Subcutaneous adipose tissue (tissue), 4 donors: Measurements from ENCODE around the gene MTURN. TPM values are rescaled to one million over a fixed set of nuclear protein-coding genes. Genes with fewer than 3 reads are reported as not detected.

Source experiments
- total RNA-seq, 4 donors: library from RNA; depleted of rRNA; stranded (reverse); fragments of >200 nt; gene quantifications; one replicate each; pipeline ENCODE4 v1.1.0, GENCODE V29; 2016
- TF ChIP-seq, protein P1 (sequence below): fragments of 450-650 bp; IDR thresholded peaks from one replicate; pipeline ENCODE4 v1.5.1; 2016; ENCODE audit warnings: low read depth, mild to moderate bottlenecking, control low read depth, antibody characterized with exemption, moderate library complexity

Gene MTURN
- total RNA-seq, 4 donors from 2014 or later, result 158 to 422 (median 252) TPM

DNA sequence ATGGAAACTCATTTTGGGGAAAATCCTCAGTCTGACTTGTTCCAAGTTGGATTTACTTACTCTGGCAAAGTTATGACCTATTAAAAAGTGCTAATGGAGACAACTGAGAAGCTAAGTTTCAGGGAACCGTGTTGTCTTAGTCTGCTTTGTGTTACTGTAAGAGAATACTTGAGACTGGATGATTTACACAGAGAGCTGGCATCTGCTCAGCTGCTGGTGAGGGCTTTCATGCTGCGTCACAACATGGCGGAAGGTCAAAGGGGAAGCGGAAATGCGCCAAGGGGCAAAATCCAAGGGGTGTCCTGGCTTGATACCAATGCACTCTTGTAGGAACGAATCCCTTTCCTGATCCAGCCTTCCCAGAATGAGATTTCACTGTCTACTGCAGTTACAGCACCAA is 46.4 kb downstream of the MTURN start:
- TF ChIP-seq, protein P1, sequence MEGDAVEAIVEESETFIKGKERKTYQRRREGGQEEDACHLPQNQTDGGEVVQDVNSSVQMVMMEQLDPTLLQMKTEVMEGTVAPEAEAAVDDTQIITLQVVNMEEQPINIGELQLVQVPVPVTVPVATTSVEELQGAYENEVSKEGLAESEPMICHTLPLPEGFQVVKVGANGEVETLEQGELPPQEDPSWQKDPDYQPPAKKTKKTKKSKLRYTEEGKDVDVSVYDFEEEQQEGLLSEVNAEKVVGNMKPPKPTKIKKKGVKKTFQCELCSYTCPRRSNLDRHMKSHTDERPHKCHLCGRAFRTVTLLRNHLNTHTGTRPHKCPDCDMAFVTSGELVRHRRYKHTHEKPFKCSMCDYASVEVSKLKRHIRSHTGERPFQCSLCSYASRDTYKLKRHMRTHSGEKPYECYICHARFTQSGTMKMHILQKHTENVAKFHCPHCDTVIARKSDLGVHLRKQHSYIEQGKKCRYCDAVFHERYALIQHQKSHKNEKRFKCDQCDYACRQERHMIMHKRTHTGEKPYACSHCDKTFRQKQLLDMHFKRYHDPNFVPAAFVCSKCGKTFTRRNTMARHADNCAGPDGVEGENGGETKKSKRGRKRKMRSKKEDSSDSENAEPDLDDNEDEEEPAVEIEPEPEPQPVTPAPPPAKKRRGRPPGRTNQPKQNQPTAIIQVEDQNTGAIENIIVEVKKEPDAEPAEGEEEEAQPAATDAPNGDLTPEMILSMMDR, result no peak

DNA sequence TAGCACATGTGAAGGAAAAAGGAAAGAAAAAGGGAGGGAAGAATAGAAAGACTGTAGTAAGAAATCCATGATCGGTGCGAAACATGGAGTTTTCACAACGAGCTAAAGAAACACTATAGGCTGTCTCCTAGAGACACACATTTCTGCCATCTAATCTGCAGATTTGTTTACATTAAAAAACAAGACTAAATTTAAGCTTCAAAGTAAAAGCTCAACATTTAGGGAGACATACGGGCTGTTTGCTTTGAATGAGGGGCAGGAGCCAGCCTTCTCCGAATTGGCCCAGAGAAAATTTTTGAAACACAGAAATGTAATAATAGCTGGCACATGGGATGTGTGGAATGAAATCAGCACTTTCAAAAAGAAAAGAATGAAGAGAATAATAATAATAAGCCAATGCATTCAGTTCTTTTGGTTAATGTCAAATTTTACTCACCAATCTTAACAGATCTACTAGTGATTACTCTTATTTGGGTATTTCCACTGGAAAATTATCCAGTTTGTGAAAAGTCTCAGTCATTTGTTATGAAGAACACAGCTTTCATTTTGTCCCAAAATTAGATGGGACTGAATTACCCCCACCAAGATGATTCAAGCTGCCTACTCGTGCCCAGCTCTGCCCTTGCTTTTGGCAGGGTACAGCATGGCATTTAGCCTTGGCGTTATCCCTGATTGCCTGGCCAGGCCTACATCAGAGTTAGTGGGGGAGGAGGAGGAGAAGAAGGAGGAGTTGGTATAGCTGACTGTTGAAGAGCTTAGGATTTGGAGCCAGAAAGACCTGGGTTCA is 47.1 kb downstream of the MTURN start:
- TF ChIP-seq, protein P1, result no peak

DNA sequence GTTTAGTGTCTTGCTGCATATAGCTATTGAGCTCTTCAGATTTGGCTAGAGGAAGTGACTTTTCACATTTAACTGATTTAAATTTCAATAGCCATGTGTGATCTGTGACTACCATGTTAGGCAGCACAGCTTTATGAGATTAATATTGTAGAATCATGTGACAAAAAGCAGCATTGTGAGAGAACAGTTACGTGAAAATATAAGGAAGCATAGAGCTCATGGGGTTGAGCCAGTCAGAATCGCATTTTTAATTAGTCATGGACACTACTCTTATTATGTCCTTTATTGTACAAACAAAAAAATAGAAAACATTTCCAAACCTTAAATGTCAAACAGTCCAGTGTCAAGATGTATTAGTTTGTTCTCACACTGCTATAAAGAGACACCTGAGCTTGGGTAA is 48.0 kb downstream of the MTURN start:
- TF ChIP-seq, protein P1, result no peak

DNA sequence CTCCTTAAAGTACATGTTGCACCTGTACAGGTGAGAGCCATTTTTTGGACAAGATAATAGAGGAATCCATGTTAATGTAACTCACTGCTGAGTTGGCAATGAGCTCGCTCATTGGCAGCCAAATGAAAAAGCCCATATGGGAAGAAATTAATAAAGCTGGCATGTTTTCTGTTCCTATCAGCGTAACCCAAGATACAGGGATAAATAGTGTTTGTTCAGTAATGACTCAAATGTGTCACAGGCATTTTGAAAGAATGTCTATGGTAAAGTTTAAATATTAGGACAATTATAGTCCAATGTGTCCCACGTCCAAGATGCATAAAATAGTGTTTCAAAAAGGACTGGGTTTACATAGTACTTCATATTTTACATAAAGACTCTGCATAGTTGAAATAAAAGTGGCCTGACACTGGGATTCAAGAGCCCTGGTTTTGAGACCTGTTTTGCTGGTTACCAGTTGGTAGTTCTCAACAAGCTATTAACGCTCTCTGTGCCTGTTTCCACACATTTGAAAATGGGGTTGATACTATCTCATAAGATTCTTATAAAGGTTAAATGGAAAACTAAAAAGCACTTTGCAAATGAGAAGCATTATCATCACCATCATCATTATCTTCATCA is 49.1 kb downstream of the MTURN start:
- TF ChIP-seq, protein P1, result no peak

DNA sequence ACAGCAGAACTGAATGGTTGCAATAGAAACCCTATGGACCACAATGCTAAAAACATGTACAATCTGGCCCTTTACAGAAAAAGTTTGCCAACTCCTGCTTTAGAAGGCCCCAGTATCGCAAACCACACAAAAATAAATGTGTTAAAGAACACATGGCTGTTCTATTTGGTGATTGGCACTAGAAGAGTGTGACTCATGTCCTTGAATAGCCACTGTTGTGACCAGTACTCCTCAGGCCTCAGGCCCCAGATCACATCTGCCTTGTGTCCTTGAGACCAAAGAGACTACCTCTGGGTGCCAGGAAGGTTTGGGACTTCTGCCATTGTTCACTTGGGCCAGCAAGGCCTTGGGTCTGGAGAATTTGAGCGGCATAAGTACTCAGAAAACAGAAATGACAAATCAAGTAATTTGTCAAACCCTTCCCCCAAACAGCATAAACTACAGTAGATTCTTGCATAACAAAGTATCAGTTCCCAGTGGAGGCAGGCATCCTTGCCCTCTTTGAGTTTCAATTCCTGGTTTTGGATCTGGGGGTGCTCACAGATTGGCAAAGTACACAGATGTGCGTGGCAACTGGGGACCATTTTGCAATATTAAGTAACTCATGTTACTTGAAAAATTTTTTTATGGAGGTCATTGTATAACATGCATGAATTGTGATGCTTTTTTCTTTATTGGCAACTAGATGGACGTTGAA is 50.2 kb downstream of the MTURN start:
- TF ChIP-seq, protein P1, result no peak

DNA sequence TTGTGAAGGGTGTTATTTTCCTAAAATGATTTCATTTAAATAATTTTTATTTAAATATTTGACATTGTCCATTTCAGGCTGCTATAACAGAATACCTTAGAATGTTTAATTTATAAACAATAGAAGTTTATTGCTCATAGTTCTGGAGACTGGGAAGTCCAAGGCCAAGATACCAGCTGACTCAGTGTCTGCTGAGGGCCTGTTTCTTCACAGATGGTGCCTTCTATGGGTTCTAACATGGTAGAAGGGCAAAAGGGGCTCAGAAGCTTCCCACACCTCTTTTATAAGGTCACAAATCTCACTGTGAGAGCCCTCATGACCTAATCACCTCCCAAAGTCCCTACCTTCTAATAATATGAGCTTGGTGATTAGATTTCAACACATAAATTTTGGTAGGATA is 50.7 kb downstream of the MTURN start:
- TF ChIP-seq, protein P1, result no peak

DNA sequence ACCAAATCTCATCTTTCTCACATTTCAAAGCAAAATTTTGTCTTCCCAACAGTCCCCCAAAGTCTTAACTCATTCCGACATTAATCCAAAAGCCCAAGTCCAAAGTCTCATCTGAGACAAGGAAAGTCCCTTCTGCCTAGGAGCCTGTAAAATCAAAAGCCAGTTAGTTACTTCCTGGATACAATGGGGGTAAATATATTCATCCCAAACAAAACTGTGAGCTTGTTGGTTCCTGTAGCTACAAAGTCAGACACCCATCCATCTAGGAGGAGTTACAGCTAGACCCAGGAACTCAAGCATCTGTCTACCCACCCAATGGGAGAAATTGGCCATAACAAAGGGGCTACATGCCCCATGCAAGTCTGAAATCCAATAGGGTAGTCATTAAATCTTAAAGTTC is 51.9 kb downstream of the MTURN start:
- TF ChIP-seq, protein P1, result no peak
